ENCODE results near the gene ZZZ3.

DNA sequence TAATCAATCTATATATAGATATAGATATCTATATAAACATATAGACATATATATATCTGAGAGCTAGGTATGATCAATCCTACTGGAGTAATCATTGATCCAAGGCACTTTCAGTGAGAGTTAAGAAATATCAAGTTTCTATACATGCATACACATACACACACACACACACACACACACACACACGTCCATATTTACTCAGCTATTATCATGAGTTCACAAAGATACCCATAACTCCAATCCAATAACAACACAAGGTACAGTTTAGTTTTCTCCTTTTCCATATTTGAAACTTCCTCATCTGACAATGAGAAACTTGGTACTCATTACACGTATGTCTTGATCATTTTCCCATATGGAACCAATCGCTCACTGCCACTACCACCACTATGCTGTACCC is 27.3 kb upstream of the ZZZ3 start:
- TF ChIP-seq, protein P1, sequence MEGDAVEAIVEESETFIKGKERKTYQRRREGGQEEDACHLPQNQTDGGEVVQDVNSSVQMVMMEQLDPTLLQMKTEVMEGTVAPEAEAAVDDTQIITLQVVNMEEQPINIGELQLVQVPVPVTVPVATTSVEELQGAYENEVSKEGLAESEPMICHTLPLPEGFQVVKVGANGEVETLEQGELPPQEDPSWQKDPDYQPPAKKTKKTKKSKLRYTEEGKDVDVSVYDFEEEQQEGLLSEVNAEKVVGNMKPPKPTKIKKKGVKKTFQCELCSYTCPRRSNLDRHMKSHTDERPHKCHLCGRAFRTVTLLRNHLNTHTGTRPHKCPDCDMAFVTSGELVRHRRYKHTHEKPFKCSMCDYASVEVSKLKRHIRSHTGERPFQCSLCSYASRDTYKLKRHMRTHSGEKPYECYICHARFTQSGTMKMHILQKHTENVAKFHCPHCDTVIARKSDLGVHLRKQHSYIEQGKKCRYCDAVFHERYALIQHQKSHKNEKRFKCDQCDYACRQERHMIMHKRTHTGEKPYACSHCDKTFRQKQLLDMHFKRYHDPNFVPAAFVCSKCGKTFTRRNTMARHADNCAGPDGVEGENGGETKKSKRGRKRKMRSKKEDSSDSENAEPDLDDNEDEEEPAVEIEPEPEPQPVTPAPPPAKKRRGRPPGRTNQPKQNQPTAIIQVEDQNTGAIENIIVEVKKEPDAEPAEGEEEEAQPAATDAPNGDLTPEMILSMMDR (conservative IDR thresholded peaks at IDR 0.05; ENCODE audit: low read length) = no peak
- TF ChIP-seq EZH2phosphoT487 (IDR thresholded peaks at IDR 0.05; ENCODE audit: borderline replicate concordance) = no peak
